Islet precursor cell (in vitro differentiated cells): Measurements from ENCODE around the gene BAG5.
"Not testable (repeated sequence)": the region's sequence is repeated elsewhere in the genome, so short reads cannot be mapped to it uniquely, and the experiment has no call there.

Experiments
- DNase-seq: peaks from one replicate; pipeline ENCODE4 v3.0.0-alpha.2; 2018

BAG5 gene

GRCh38 chr14:103521951-103522563, 40.4 kb downstream of the BAG5 start:
- no peak for DNase-seq

GRCh38 chr14:103521438-103521950, 41.0 kb downstream of the BAG5 start:
- no peak for DNase-seq

GRCh38 chr14:103520657-103521437, 41.6 kb downstream of the BAG5 start:
- DNase-seq: peak; percentile 93

- no peak for DNase-seq
These were observed 42.2 kb downstream of the BAG5 start for GRCh38 chr14:103520269-103520656.

GRCh38 chr14:103519837-103520212, 42.6 kb downstream of the BAG5 start:
- no peak for DNase-seq

GRCh38 chr14:103519043-103519836, 43.2 kb downstream of the BAG5 start:
- no peak for DNase-seq

- peak; percentile 83 for DNase-seq
These were observed 43.9 kb downstream of the BAG5 start for GRCh38 chr14:103518422-103519042.

GRCh38 chr14:103517721-103518421, 44.6 kb downstream of the BAG5 start:
- peak; percentile 58 for DNase-seq

- DNase-seq: peak; percentile 57
These were observed 45.3 kb downstream of the BAG5 start for GRCh38 chr14:103517174-103517566.

- DNase-seq: peak; percentile 56
These were observed 45.9 kb downstream of the BAG5 start for GRCh38 chr14:103516426-103517173.

GRCh38 chr14:103514596-103515421, 47.6 kb downstream of the BAG5 start:
- DNase-seq: no peak

- DNase-seq: no peak
These were observed 49.5 kb downstream of the BAG5 start for GRCh38 chr14:103512701-103513611.

GRCh38 chr14:103512180-103512579, 50.3 kb downstream of the BAG5 start:
- DNase-seq: not testable (repeated sequence)

GRCh38 chr14:103510724-103511693, 51.4 kb downstream of the BAG5 start:
- no peak for DNase-seq

- DNase-seq: no peak
These were observed 52.4 kb downstream of the BAG5 start for GRCh38 chr14:103509864-103510723.

- DNase-seq: no peak
These were observed 53.7 kb downstream of the BAG5 start for GRCh38 chr14:103508521-103509329.
